Stimulated activated effector memory CD8-positive, alpha-beta T cell treated with anti-CD3 and anti-CD28 coated beads, Interleukin-12 subunit alpha, Interleukin-12 subunit beta, amount 100 ng/mL, for 72 hours (primary cell): ENCODE results near the gene NMNAT1.
"Not testable (repeated sequence)": the region's sequence is repeated elsewhere in the genome, so short reads cannot be mapped to it uniquely, and the experiment has no call there.

Source experiments
- ATAC-seq: fragments of 150-1000 bp; cut with Tn5 transposase; 2 replicates; pipeline ENCODE4 v1.10.0; 2021
- DNase-seq, 2 donors: peaks; one replicate each; pipeline ENCODE4 v3.0.0; 2021 to 2022; ENCODE audit warnings: low spot score in 2 of 2
- H3K27ac Mint-ChIP-seq: one replicate; pipeline ENCODE4 v1.8.0; 2022; ENCODE audit warnings: mild to moderate bottlenecking, mixed read lengths
- H3K36me3 Mint-ChIP-seq: one replicate; pipeline ENCODE4 v1.8.0; 2022; ENCODE audit warnings: mild to moderate bottlenecking, mixed read lengths
- H3K4me1 Mint-ChIP-seq: one replicate; pipeline ENCODE4 v1.8.0; 2022; ENCODE audit warnings: mixed read lengths
- H3K4me3 Mint-ChIP-seq: one replicate; pipeline ENCODE4 v1.8.0; 2022; ENCODE audit warnings: mild to moderate bottlenecking, mixed read lengths
- H3K9me3 Mint-ChIP-seq: one replicate; pipeline ENCODE4 v1.8.0; 2022; ENCODE audit warnings: mixed read lengths

NMNAT1 gene

DNA sequence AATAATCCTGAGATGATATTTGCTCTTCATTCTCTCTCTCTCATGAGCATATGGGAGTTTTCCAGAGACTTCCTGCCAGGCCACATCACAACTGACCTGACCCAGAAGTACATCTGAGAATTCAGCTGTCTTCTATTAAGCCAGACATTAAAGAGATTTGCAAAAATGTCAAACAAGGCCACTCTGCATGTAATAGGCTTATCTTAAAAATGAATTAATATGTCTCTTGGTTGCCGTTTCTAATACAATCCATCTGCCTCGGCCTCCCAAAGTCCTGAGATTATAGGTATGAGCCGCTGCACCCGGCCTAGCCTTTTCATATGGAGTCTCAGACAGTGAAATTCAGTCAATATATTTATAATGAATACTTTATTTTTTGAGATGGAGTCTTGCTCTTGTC lies 78.7 kb downstream of the NMNAT1 start:
- not testable (repeated sequence) for H3K4me3 Mint-ChIP-seq, ATAC-seq, H3K9me3 Mint-ChIP-seq, H3K36me3 Mint-ChIP-seq, DNase-seq, H3K27ac Mint-ChIP-seq, H3K4me1 Mint-ChIP-seq

DNA sequence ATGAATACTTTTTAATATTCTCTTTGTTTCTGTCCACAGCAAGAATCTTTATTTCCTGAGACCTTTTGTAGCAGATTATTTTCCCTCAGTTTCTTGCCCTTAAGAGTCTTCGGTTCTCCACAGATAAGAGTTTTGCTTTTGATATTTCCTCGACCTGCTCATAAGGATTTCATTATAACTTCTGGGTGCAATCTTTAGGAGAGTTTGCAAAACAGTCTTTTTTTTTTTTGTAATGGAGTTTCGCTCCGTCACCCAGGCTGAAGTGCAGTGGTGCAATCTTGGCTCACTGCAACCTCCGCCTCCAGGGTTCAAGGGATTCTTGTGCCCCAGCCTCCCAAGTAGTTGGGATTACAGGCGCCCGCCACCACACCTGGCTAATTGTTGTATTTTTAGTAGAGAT lies 79.4 kb downstream of the NMNAT1 start:
- Mint-ChIP-seq H3K4me1 (no peaks in the 10 kb centered on the region), H3K9me3 (no peaks in the 10 kb centered on the region), H3K36me3 (no peaks in the 10 kb centered on the region), H3K4me3 (no peak overlapping the region), H3K27ac (no peak overlapping the region)
- ATAC-seq (no peak), DNase-seq (no peak)

DNA sequence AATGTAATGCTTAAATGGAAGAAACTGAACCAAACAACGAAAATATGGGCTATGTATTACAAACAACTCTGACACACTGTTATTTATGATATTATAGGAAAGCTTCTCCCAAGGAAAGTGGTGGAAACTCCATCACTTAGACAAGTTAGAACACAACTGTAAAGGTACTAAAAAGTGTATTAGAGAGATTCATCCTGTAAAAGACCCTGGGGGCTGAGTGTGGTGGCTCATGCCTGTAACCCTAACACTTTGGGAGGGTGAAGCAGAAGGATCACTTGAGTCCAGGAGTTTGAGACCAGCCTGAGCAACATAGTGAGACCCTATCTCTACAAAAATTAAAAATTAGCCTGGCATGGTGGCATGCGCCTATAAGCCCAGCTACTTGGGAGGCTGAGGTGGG lies 82.1 kb downstream of the NMNAT1 start:
- no peak overlapping the region for H3K4me3 Mint-ChIP-seq
- DNase-seq = no peak
- no peak overlapping the region for H3K27ac Mint-ChIP-seq
- no peaks in the 10 kb centered on the region for H3K4me1 Mint-ChIP-seq
- H3K9me3 Mint-ChIP-seq = no peaks in the 10 kb centered on the region
- no peak for ATAC-seq
- H3K36me3 Mint-ChIP-seq = no peaks in the 10 kb centered on the region

DNA sequence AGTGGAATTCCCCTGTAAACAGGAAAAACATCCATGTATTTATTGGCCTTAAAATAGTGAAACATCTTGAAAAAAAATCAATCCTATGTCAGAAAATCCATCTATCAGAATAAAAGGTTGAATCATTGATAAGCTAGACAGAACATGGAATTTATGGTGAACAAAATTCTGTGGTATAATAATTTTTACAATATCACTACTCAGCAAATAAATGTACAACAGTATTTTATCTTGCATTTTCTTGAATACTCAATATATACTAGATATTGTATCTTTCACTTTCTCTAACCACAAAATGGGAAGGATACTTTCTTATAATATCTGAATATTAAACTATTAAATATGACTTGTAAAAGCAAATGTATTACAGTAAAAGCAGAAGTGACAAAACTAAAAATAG lies 83.8 kb downstream of the NMNAT1 start:
- Mint-ChIP-seq H3K4me3 (no peak overlapping the region), H3K4me1 (peaks cover 1% of the 10 kb centered on the region), H3K27ac (no peak overlapping the region), H3K9me3 (no peaks in the 10 kb centered on the region), H3K36me3 (no peaks in the 10 kb centered on the region)
- ATAC-seq (no peak), DNase-seq (no peak)

DNA sequence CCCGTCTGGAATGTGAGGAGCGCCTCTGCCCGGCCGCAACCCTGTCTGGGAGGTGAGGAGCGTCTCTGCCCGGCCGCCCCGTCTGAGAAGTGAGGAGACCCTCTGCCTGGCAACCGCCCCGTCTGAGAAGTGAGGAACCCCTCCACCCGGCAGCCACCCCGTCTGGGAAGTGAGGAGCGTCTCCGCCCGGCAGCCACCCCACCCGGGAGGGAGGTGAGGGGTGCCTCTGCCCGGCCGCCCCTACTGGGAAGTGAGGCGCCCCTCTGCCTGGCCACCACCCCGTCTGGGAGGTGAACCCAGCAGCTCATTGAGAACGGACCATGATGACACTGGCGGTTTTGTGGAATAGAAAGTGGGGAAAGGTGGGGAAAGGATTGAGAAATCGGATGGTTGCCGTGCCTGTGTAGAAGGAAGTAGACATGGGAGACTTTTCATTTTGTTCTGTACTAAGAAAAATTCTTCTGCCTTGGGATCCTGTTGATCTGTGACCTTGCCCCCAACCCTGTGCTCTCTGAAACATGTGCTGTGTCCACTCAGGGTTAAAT lies 85.8 kb downstream of the NMNAT1 start:
- H3K4me1 Mint-ChIP-seq = peaks cover 16% of the 10 kb centered on the region
- not testable (repeated sequence) for DNase-seq, H3K27ac Mint-ChIP-seq, ATAC-seq, H3K36me3 Mint-ChIP-seq, H3K9me3 Mint-ChIP-seq, H3K4me3 Mint-ChIP-seq

DNA sequence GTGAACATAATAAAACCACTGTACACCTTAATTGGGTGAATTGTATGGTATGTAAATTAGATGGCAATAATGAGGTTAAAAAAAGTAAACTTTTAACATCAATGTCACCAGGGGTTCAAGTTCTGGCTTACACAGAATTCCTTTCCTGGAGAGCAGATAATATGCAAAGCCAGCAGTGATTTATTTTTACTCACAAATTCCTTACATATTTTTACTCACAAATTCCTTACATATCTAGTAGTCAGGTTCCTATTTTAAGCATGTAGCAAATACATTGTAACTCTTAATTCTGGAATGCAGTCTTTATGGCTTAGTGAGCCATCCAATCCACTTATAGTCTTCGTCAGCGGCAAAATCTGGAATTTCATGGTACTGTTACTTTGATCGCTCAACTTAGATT lies 88.2 kb downstream of the NMNAT1 start:
- DNase-seq (no peak), ATAC-seq (no peak)
- H3K36me3 Mint-ChIP-seq = peaks cover 6% of the 10 kb centered on the region
- H3K4me1 Mint-ChIP-seq = peaks cover 24% of the 10 kb centered on the region
- H3K27ac Mint-ChIP-seq = no peak overlapping the region
- H3K4me3 Mint-ChIP-seq = no peak overlapping the region
- no peaks in the 10 kb centered on the region for H3K9me3 Mint-ChIP-seq

DNA sequence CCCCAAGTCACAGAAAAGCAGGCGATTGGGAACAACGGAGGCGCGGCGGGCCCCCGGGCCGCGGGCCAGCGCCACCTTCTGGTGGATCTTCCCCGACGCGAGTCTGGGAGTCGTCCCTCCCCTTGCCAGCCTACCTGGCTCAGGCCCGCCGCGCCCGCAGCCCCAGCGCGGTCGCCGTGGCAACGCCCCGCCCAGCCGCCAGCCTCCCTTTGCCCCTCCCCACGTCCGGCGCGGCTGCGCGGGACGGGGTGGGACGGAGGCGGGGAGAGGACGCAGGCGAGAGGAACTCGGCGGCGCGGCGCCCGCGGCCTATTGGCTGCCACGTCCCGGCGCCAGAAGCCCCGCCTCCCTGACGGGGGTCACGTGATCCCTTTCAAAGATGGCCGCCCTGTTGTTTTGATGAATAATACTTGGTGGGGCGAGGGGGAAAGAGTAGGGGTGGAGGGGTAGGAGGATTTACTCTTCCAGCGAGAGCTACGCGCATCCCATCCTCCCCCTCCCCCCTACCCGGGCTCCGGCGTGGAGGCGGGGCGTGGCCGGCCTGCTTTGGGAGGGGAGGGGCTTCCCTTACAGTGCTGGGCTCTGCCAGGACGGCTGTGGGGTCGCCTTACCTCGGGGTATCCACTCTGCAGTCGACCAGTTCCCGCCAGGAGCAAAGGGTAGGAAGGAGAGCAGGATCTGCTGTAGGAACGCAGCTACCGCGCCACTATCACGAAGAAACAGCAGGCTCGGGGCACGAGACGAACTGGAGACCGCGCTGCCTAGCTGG lies 89.5 kb downstream of the NMNAT1 start, which contains the start of gene UBE4B:
UBE4B (plus strand) TSS at position 369 of the 769 bp plus-strand sequence. CDS start 713 bp downstream, outside the sequence.
- Mint-ChIP-seq H3K36me3 (peaks cover 19% of the 10 kb centered on the region), H3K4me3 (peak within 1 kb of the TSS; percentile 91), H3K9me3 (no peaks in the 10 kb centered on the region), H3K27ac (peak within 1 kb of the TSS; percentile 97), H3K4me1 (peaks cover 24% of the 10 kb centered on the region)
- ATAC-seq = peak; percentile 96
- peak; percentile 97 to 99 for DNase-seq

DNA sequence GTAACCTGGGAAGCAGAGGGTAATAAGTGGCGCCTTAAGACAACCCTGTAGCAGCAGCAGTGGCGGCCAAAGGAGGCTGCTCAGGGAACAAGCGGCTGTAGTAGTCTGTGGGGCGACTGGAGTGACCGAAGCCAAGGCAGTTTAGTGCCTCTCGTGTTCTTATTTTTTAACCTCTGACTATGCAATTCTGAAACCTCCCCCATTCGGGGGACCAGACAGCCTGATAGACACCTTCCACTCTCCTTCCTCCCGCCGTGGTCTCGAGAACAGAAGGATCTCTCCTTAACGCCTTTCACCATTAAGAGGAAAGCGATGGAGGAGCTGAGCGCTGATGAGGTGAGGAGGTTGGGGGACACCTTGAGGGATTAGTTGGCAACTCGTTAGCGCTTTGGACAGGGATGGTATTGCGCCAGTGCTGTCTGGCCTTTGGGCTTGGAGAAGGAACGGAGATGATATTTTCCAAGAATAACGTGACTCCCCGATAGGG lies 90.1 kb downstream of the NMNAT1 start:
- peaks cover 24% of the 10 kb centered on the region for H3K4me1 Mint-ChIP-seq
- no peaks in the 10 kb centered on the region for H3K9me3 Mint-ChIP-seq
- DNase-seq (peak in 1 of 2 donors; percentile 66), ATAC-seq (peak; percentile 52)
- peaks cover 25% of the 10 kb centered on the region for H3K36me3 Mint-ChIP-seq
- peak overlapping the region; percentile 91 for H3K4me3 Mint-ChIP-seq
- H3K27ac Mint-ChIP-seq = peak overlapping the region; percentile 97
